ENCODE results near the gene GMPR. TPM values are rescaled to one million over a fixed set of nuclear protein-coding genes. Genes with fewer than 3 reads are reported as not detected.

The GMPR gene
- total and polyA plus RNA-seq, 2 donors (not counting 3 experiments of a cell fraction or from before 2014, with no cell fraction given): 36.3 to 64.0 TPM

DNA sequence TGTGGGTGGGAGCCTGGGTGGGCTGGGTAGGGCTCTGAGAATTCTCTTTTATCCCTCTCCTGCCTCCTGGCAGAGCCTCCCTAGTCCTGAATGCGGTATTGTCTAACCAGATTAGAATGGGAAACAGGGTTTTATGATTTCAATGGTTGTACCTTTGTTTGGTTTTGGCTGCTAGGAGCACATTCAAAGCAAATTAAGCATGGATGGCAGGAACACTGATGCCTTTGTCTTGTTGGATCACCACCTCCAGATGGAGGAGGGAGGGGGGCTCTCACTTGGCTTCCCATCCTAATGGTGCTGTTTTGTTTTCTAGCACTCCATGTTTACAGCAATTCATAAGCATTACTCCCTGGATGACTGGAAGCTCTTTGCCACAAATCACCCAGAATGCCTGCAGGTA is 11.6 kb downstream of the GMPR start:
- Histone ChIP-seq H3K27ac (ENCODE audit: insufficient read depth, low read depth, low read length) (no peak overlapping the region), H3K4me2 (ENCODE audit: insufficient read depth, low read length) (no peak overlapping the region), H4K20me1 (replicated peaks; ENCODE audit: control insufficient read depth, extremely low read depth, insufficient read depth, low read length) (no peaks in the 10 kb centered on the region), H3K9ac (replicated peaks; ENCODE audit: extremely low read depth, insufficient read depth, low read length) (no peak overlapping the region), H3K36me3 (ENCODE audit: control insufficient read depth in 2 of 2, extremely low read depth in 1 of 2, insufficient read depth in 2 of 2, low read length in 2 of 2) (peaks cover 6 to 15% of the 10 kb centered on the region in 2 experiments), H3K9me3 (replicated peaks; ENCODE audit: control insufficient read depth, insufficient read depth, low read length) (no peaks in the 10 kb centered on the region), H3K4me1 (ENCODE audit: control insufficient read depth, extremely low read depth, insufficient read depth, low read length) (no peaks in the 10 kb centered on the region), H3K79me2 (ENCODE audit: control insufficient read depth, insufficient read depth, low read length) (no peaks in the 10 kb centered on the region), H3K9me1 (replicated peaks; ENCODE audit: control insufficient read depth, extremely low read depth, insufficient read depth, low read length) (no peaks in the 10 kb centered on the region), H3K27me3 (ENCODE audit: control insufficient read depth in 2 of 2, insufficient read depth in 2 of 2, low read length in 2 of 2) (no peaks in the 10 kb centered on the region), H3K4me3 (replicated peaks in 1 of 3; ENCODE audit: insufficient read depth in 1 of 3, low read depth in 1 of 3, low read length in 3 of 3) (no peak overlapping the region), H2AFZ (ENCODE audit: low read depth, low read length) (no peak overlapping the region)
- CTCF ChIA-PET: no interaction called here
- POLR2A ChIA-PET: no interaction called here
- dilution Hi-C loops (cut with MboI; ENCODE audit: extremely low pct_ligation_motif_present, low sequenced_read_pairs) (no loop called here), intact Hi-C loops (cut with micrococcal nuclease) (no loop called here)
- BruUV-seq (replicated peaks): no TSS peak
- TF ChIP-seq POLR2A (IDR thresholded peaks at IDR 0.05; ENCODE audit: low read depth, low read length) (no peak), EZH2 (IDR thresholded peaks at IDR 0.05; ENCODE audit: borderline replicate concordance, low read depth, low read length, severe bottlenecking) (no peak)
- FAIRE-seq: no peak
- DNase-seq (ENCODE audit: low read depth, low spot score): no peak

- H4K20me1 ChIP-seq (replicated peaks; ENCODE audit: control insufficient read depth, extremely low read depth, insufficient read depth, low read length): no peaks in the 10 kb centered on the region
- dilution Hi-C loops (cut with MboI; ENCODE audit: extremely low pct_ligation_motif_present, low sequenced_read_pairs): no loop called here
- no peak overlapping the region for H2AFZ ChIP-seq (ENCODE audit: low read depth, low read length)
- DNase-seq (ENCODE audit: low read depth, low spot score) (no peak), FAIRE-seq (no peak)
- no peaks in the 10 kb centered on the region for H3K9me3 ChIP-seq (replicated peaks; ENCODE audit: control insufficient read depth, insufficient read depth, low read length)
- TF ChIP-seq POLR2AphosphoS5 (IDR thresholded peaks at IDR 0.05; ENCODE audit: insufficient read depth, low read depth, low read length): no peak
- TF ChIP-seq FOS (IDR thresholded peaks at IDR 0.05; ENCODE audit: borderline replicate concordance, insufficient read depth, low read length): no peak
- no peak for TF ChIP-seq POLR2A (IDR thresholded peaks at IDR 0.05; ENCODE audit: low read depth, low read length)
- TF ChIP-seq EZH2 (IDR thresholded peaks at IDR 0.05; ENCODE audit: borderline replicate concordance, low read depth, low read length, severe bottlenecking): no peak
- no peak for TF ChIP-seq MYC (IDR thresholded peaks at IDR 0.05; ENCODE audit: low read depth, low read length)
- no peak for TF ChIP-seq GATA2 (IDR thresholded peaks at IDR 0.05; ENCODE audit: insufficient read depth, insufficient read length, low read depth, low read length)
- no peak for TF ChIP-seq JUN (IDR thresholded peaks at IDR 0.05; ENCODE audit: borderline replicate concordance, insufficient read depth, insufficient read length, low read depth)
- TF ChIP-seq MAX (IDR thresholded peaks at IDR 0.05; ENCODE audit: insufficient read depth, insufficient read length): no peak
- TF ChIP-seq, protein P1, sequence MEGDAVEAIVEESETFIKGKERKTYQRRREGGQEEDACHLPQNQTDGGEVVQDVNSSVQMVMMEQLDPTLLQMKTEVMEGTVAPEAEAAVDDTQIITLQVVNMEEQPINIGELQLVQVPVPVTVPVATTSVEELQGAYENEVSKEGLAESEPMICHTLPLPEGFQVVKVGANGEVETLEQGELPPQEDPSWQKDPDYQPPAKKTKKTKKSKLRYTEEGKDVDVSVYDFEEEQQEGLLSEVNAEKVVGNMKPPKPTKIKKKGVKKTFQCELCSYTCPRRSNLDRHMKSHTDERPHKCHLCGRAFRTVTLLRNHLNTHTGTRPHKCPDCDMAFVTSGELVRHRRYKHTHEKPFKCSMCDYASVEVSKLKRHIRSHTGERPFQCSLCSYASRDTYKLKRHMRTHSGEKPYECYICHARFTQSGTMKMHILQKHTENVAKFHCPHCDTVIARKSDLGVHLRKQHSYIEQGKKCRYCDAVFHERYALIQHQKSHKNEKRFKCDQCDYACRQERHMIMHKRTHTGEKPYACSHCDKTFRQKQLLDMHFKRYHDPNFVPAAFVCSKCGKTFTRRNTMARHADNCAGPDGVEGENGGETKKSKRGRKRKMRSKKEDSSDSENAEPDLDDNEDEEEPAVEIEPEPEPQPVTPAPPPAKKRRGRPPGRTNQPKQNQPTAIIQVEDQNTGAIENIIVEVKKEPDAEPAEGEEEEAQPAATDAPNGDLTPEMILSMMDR (IDR thresholded peaks at IDR 0.05; ENCODE audit: extremely low read depth in 1 of 2, insufficient read depth in 1 of 2, low read depth in 1 of 2, low read length in 2 of 2): no peak
- no peaks in the 10 kb centered on the region for H3K79me2 ChIP-seq (ENCODE audit: control insufficient read depth, insufficient read depth, low read length)
- no peaks in the 10 kb centered on the region for H3K9me1 ChIP-seq (replicated peaks; ENCODE audit: control insufficient read depth, extremely low read depth, insufficient read depth, low read length)
- H3K27ac ChIP-seq (ENCODE audit: insufficient read depth, low read depth, low read length): no peak overlapping the region
- no TSS peak for BruUV-seq (replicated peaks)
- peaks cover 4 to 13% of the 10 kb centered on the region in 2 experiments for H3K36me3 ChIP-seq (ENCODE audit: control insufficient read depth in 2 of 2, extremely low read depth in 1 of 2, insufficient read depth in 2 of 2, low read length in 2 of 2)
- no peaks in the 10 kb centered on the region for H3K27me3 ChIP-seq (ENCODE audit: control insufficient read depth in 2 of 2, insufficient read depth in 2 of 2, low read length in 2 of 2)
- intact Hi-C loops (cut with micrococcal nuclease): no loop called here
- H3K4me1 ChIP-seq (ENCODE audit: control insufficient read depth, extremely low read depth, insufficient read depth, low read length): no peaks in the 10 kb centered on the region
- POLR2A ChIA-PET: no interaction called here
- no peak overlapping the region for H3K4me3 ChIP-seq (replicated peaks in 1 of 3; ENCODE audit: insufficient read depth in 1 of 3, low read depth in 1 of 3, low read length in 3 of 3)
- no peak overlapping the region for H3K9ac ChIP-seq (replicated peaks; ENCODE audit: extremely low read depth, insufficient read depth, low read length)
- CTCF ChIA-PET: no interaction called here
- H3K4me2 ChIP-seq (ENCODE audit: insufficient read depth, low read length): no peak overlapping the region
Measured at GRCh38 chr6:16251706-16252105, 13.3 kb downstream of the GMPR start.

Measured in endothelial cell of umbilical vein (primary cell).